Stimulated activated CD4-positive, alpha-beta T cell treated with anti-CD3 and anti-CD28 coated beads, Interleukin-4, amount 100 ng/mL, for 1 hour (primary cell): ENCODE data around the gene NCAPH2.

Source experiments
- DNase-seq: peaks from one replicate; pipeline ENCODE4 v3.0.0-alpha.2; 2020

NCAPH2 gene

GRCh38 chr22:50490531-50491308 lies 17.3 kb upstream of the NCAPH2 start:
- DNase-seq, result no peak

GRCh38 chr22:50497093-50497492 lies 10.9 kb upstream of the NCAPH2 start:
- DNase-seq, result no peak

- peak; percentile 62 for DNase-seq
These were observed 9.6 kb upstream of the NCAPH2 start for GRCh38 chr22:50498322-50498890.

GRCh38 chr22:50500452-50500851 lies 7.6 kb upstream of the NCAPH2 start:
- DNase-seq, result no peak

- no peak for DNase-seq
These were observed 5.9 kb upstream of the NCAPH2 start for GRCh38 chr22:50502096-50502495.

GRCh38 chr22:50502628-50503474 lies 5.2 kb upstream of the NCAPH2 start:
- DNase-seq, result no peak

GRCh38 chr22:50503475-50504145 lies 4.4 kb upstream of the NCAPH2 start:
- no peak for DNase-seq

GRCh38 chr22:50504369-50505211 lies 3.4 kb upstream of the NCAPH2 start:
- DNase-seq, result no peak

GRCh38 chr22:50505276-50505775 lies 2.7 kb upstream of the NCAPH2 start:
- DNase-seq, result no peak

- no peak for DNase-seq
These were observed 2.0 kb upstream of the NCAPH2 start for GRCh38 chr22:50505776-50506610.

GRCh38 chr22:50506611-50507420 lies 1.2 kb upstream of the NCAPH2 start:
- DNase-seq, result no peak

GRCh38 chr22:50507421-50507990 lies 518 bp upstream of the NCAPH2 start, which contains the start of gene LMF2:
LMF2 (minus strand) TSS chr22:50507702; CDS start chr22:50507675, 27 bp downstream.
- peak; percentile 94 for DNase-seq

GRCh38 chr22:50508897-50509296 lies 873 bp downstream of the NCAPH2 start:
- DNase-seq, result no peak

GRCh38 chr22:50513175-50513574 lies 5.2 kb downstream of the NCAPH2 start:
- no peak for DNase-seq

GRCh38 chr22:50516068-50516467 lies 8.0 kb downstream of the NCAPH2 start:
- DNase-seq, result no peak

- no peak for DNase-seq
These were observed 8.9 kb downstream of the NCAPH2 start for GRCh38 chr22:50516891-50517290.

- no peak for DNase-seq
These were observed 9.7 kb downstream of the NCAPH2 start for GRCh38 chr22:50517495-50518260.

- no peak for DNase-seq
These were observed 10.6 kb downstream of the NCAPH2 start for GRCh38 chr22:50518606-50519005.

- DNase-seq, result no peak
These were observed 11.1 kb downstream of the NCAPH2 start for GRCh38 chr22:50519151-50519550.
